ENCODE results near the gene MYH6. TPM values are rescaled to one million over a fixed set of nuclear protein-coding genes. Genes with fewer than 3 reads are reported as not detected.

MYH6 gene
- total RNA-seq, 2 experiments from 2014 or later = 0.23 to 1.0 TPM

GRCh38 chr14:23442721-23443356 lies 34.8 kb upstream of the MYH6 start:
- H3K4me1 Mint-ChIP-seq = peaks cover 9% of the 10 kb centered on the region
- H3K4me3 Mint-ChIP-seq = no peak overlapping the region
- ATAC-seq (no peak), DNase-seq (no peak)
- H3K27me3 Mint-ChIP-seq = peaks cover 5% of the 10 kb centered on the region
- H3K27ac Mint-ChIP-seq = no peak overlapping the region
- no peaks in the 10 kb centered on the region for H3K9me3 Mint-ChIP-seq (ENCODE audit: low read depth)
- H3K36me3 Mint-ChIP-seq = no peaks in the 10 kb centered on the region
- CTCF ChIA-PET = interaction anchor here (1.4 kb wide), 1 partner anchor 13 kb away, joined by 3 read pairs; no protein-coding TSS in a partner anchor

GRCh38 chr14:23441076-23441475 lies 33.0 kb upstream of the MYH6 start:
- peaks cover 3% of the 10 kb centered on the region for H3K4me1 Mint-ChIP-seq
- CTCF ChIA-PET = no interaction called here
- H3K9me3 Mint-ChIP-seq (ENCODE audit: low read depth) = no peaks in the 10 kb centered on the region
- ATAC-seq (peak; percentile 12), DNase-seq (peak; percentile 8)
- H3K27ac Mint-ChIP-seq = no peak overlapping the region
- H3K4me3 Mint-ChIP-seq = no peak overlapping the region
- no peaks in the 10 kb centered on the region for H3K36me3 Mint-ChIP-seq
- H3K27me3 Mint-ChIP-seq = peaks cover 5% of the 10 kb centered on the region

- no peaks in the 10 kb centered on the region for H3K36me3 Mint-ChIP-seq
- H3K27ac Mint-ChIP-seq = no peak overlapping the region
- peak; percentile 27 for DNase-seq
- H3K4me1 Mint-ChIP-seq = peaks cover 3% of the 10 kb centered on the region
- CTCF ChIA-PET = interaction anchor here (1.3 kb wide), 1 partner anchor 120 kb away, joined by 4 read pairs; no protein-coding TSS in a partner anchor
- ATAC-seq = no peak
- no peaks in the 10 kb centered on the region for H3K9me3 Mint-ChIP-seq (ENCODE audit: low read depth)
- H3K27me3 Mint-ChIP-seq = peaks cover 5% of the 10 kb centered on the region
- no peak overlapping the region for H3K4me3 Mint-ChIP-seq
These were observed 31.2 kb upstream of the MYH6 start for GRCh38 chr14:23439107-23439835.

- Mint-ChIP-seq H3K27me3 (peaks cover 2% of the 10 kb centered on the region), H3K9me3 (ENCODE audit: low read depth) (no peaks in the 10 kb centered on the region), H3K27ac (no peak overlapping the region), H3K4me1 (peaks cover 3% of the 10 kb centered on the region), H3K4me3 (no peak overlapping the region), H3K36me3 (no peaks in the 10 kb centered on the region)
- ATAC-seq = no peak
- peak; percentile 32 for DNase-seq
- CTCF ChIA-PET = interaction anchor here (1.2 to 1.3 kb wide), 2 partner anchors 14 to 121 kb away, joined by 3 to 4 read pairs; no protein-coding TSS in a partner anchor
These were observed 30.3 kb upstream of the MYH6 start for GRCh38 chr14:23438101-23438971.

GRCh38 chr14:23437133-23438100 lies 29.3 kb upstream of the MYH6 start:
- H3K27me3 Mint-ChIP-seq = no peaks in the 10 kb centered on the region
- CTCF ChIA-PET = interaction anchor here (0.9 to 1.2 kb wide), 2 partner anchors 13 to 58 kb away, joined by 3 read pairs; no protein-coding TSS in a partner anchor
- H3K9me3 Mint-ChIP-seq (ENCODE audit: low read depth) = no peaks in the 10 kb centered on the region
- ATAC-seq = no peak
- H3K4me3 Mint-ChIP-seq = no peak overlapping the region
- H3K36me3 Mint-ChIP-seq = no peaks in the 10 kb centered on the region
- DNase-seq = peak; percentile 21
- peaks cover 3% of the 10 kb centered on the region for H3K4me1 Mint-ChIP-seq
- no peak overlapping the region for H3K27ac Mint-ChIP-seq

GRCh38 chr14:23436327-23437132 lies 28.5 kb upstream of the MYH6 start:
- Mint-ChIP-seq H3K4me3 (no peak overlapping the region), H3K36me3 (no peaks in the 10 kb centered on the region), H3K4me1 (peaks cover 3% of the 10 kb centered on the region), H3K27ac (no peak overlapping the region), H3K27me3 (no peaks in the 10 kb centered on the region), H3K9me3 (ENCODE audit: low read depth) (no peaks in the 10 kb centered on the region)
- ATAC-seq (no peak), DNase-seq (peak; percentile 19)
- CTCF ChIA-PET = interaction anchor here (0.9 to 1.2 kb wide), 2 partner anchors 12 to 57 kb away, joined by 3 read pairs; no protein-coding TSS in a partner anchor

GRCh38 chr14:23435543-23436326 lies 27.7 kb upstream of the MYH6 start, which contains the start of gene MYH7:
Gene MYH7, minus strand, starts transcription at chr14:23435660. Its CDS starts 1,928 bp downstream, at chr14:23433732.
- CTCF ChIA-PET = no interaction called here
- no peak within 1 kb of the TSS for H3K27ac Mint-ChIP-seq

GRCh38 chr14:23434488-23435222 lies 26.6 kb upstream of the MYH6 start:
- H3K27ac Mint-ChIP-seq = no peak overlapping the region

More at GRCh38 chr14:23435543-23436326, 27.7 kb upstream of the MYH6 start, which contains the start of gene MYH7:
- H3K36me3 Mint-ChIP-seq = no peaks in the 10 kb centered on the region
- H3K4me1 Mint-ChIP-seq = peaks cover 3% of the 10 kb centered on the region
- DNase-seq (no peak), ATAC-seq (no peak)
- no peaks in the 10 kb centered on the region for H3K9me3 Mint-ChIP-seq (ENCODE audit: low read depth)
- H3K4me3 Mint-ChIP-seq = no peak within 1 kb of the TSS
- H3K27me3 Mint-ChIP-seq = no peaks in the 10 kb centered on the region

GRCh38 chr14:23433457-23433856 lies 25.4 kb upstream of the MYH6 start:
- H3K36me3 Mint-ChIP-seq = no peaks in the 10 kb centered on the region
- H3K27ac Mint-ChIP-seq = no peak overlapping the region
- ATAC-seq = no peak
- H3K27me3 Mint-ChIP-seq = no peaks in the 10 kb centered on the region
- H3K9me3 Mint-ChIP-seq (ENCODE audit: low read depth) = no peaks in the 10 kb centered on the region
- CTCF ChIA-PET = no interaction called here
- H3K4me3 Mint-ChIP-seq = no peak overlapping the region
- no peak for DNase-seq
- H3K4me1 Mint-ChIP-seq = peaks cover 11% of the 10 kb centered on the region

More at GRCh38 chr14:23434488-23435222, 26.6 kb upstream of the MYH6 start:
- CTCF ChIA-PET = no interaction called here
- no peaks in the 10 kb centered on the region for H3K36me3 Mint-ChIP-seq
- H3K9me3 Mint-ChIP-seq (ENCODE audit: low read depth) = no peaks in the 10 kb centered on the region
- peaks cover 11% of the 10 kb centered on the region for H3K4me1 Mint-ChIP-seq
- H3K4me3 Mint-ChIP-seq = no peak overlapping the region
- DNase-seq (no peak), ATAC-seq (no peak)
- no peaks in the 10 kb centered on the region for H3K27me3 Mint-ChIP-seq

GRCh38 chr14:23432946-23433345 lies 24.9 kb upstream of the MYH6 start:
- no peak overlapping the region for H3K27ac Mint-ChIP-seq
- CTCF ChIA-PET = no interaction called here
- H3K36me3 Mint-ChIP-seq = no peaks in the 10 kb centered on the region
- H3K4me3 Mint-ChIP-seq = no peak overlapping the region
- H3K4me1 Mint-ChIP-seq = peaks cover 11% of the 10 kb centered on the region
- no peak for DNase-seq
- no peaks in the 10 kb centered on the region for H3K27me3 Mint-ChIP-seq
- no peak for ATAC-seq
- H3K9me3 Mint-ChIP-seq (ENCODE audit: low read depth) = no peaks in the 10 kb centered on the region

Data from activated CD8-positive, alpha-beta memory T cell treated with anti-CD3 and anti-CD28 coated beads, Interleukin-2, amount 10 ng/mL, durations not matched to agents 7 days and 5 days (primary cell).